Uterus (tissue), 2 donors: ENCODE data around the gene ALG1.

Experiments used
- POLR2A ChIP-seq, 2 donors: fragments of 450-650 bp; IDR thresholded peaks; one replicate each; pipeline ENCODE4 v1.6.1; 2016; ENCODE audit warnings: antibody characterized with exemption in 2 of 2, mild to moderate bottlenecking in 1 of 2, moderate library complexity in 1 of 2
- TF ChIP-seq, protein P1 (sequence below), 4 experiments: fragments of 200-600 bp in 2 of 4; fragments of 450-650 bp in 2 of 4; sonication (generic) in 2 of 4; IDR thresholded peaks; one replicate each; pipeline ENCODE4 v1.5.1; 2016 to 2019; ENCODE audit warnings: antibody characterized with exemption in 4 of 4, mild to moderate bottlenecking in 2 of 4, moderate library complexity in 1 of 4

DNA sequence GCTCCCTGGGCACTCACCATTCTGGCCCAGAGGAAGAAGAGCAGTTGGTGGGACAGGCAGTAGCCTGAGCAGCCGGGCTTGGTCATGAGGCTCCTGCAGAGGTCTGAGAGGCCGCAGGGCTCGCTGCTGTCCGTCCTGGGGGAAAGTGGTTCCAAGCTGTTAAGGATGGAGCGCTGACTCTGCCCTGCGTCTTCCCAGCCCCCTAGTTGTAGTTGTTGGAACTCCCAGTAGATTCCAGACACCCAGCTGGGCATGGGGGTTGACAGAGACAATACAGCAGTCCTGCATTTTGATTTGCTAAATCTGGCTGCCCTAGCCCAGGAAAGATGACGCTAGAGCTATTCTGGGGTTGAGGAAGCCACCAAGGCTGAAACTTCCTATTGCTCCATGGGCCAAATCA lies 13.2 kb upstream of the ALG1 start:
- TF ChIP-seq, protein P1, sequence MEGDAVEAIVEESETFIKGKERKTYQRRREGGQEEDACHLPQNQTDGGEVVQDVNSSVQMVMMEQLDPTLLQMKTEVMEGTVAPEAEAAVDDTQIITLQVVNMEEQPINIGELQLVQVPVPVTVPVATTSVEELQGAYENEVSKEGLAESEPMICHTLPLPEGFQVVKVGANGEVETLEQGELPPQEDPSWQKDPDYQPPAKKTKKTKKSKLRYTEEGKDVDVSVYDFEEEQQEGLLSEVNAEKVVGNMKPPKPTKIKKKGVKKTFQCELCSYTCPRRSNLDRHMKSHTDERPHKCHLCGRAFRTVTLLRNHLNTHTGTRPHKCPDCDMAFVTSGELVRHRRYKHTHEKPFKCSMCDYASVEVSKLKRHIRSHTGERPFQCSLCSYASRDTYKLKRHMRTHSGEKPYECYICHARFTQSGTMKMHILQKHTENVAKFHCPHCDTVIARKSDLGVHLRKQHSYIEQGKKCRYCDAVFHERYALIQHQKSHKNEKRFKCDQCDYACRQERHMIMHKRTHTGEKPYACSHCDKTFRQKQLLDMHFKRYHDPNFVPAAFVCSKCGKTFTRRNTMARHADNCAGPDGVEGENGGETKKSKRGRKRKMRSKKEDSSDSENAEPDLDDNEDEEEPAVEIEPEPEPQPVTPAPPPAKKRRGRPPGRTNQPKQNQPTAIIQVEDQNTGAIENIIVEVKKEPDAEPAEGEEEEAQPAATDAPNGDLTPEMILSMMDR (IDR thresholded peaks at IDR 0.05): no peak
- no peak for TF ChIP-seq POLR2A (IDR thresholded peaks at IDR 0.05)
